ENCODE results near the gene PLOD1. TPM values are rescaled to one million over a fixed set of nuclear protein-coding genes. Genes with fewer than 3 reads are reported as not detected.

PLOD1 gene
- total RNA-seq, 1 donor from 2014 or later, result 204 TPM

DNA sequence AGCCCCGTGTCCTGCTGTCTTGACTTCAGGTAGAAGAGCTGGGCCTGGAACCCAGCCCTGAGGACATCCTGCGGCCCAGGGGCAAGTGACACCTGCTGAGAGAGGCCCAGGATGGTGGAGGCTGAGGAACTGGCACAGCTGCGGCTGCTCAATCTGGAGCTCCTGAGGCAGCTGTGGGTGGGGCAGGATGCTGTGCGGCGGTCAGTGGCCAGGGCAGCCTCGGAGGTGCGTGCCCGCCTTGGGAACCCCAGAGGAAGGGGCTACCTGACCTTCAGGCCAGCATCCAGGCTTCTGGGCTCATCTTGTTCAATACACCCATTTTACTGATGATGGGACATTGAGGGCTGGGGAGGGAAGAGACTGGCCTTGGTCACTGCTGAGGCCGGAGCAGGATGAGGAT is 87.1 kb downstream of the PLOD1 start:
- H3K9me3 Mint-ChIP-seq (ENCODE audit: unreplicated experiment), result no peaks in the 10 kb centered on the region
- H3K4me3 Mint-ChIP-seq (ENCODE audit: unreplicated experiment), result no peak overlapping the region
- H3K36me3 Mint-ChIP-seq (ENCODE audit: unreplicated experiment), result peaks cover 13% of the 10 kb centered on the region
- no peaks in the 10 kb centered on the region for H3K27me3 Mint-ChIP-seq (ENCODE audit: unreplicated experiment)
- no peak overlapping the region for H3K27ac Mint-ChIP-seq (ENCODE audit: unreplicated experiment)
- DNase-seq (ENCODE audit: extremely low spot score, unreplicated experiment), result no peak
- peaks cover 5% of the 10 kb centered on the region for H3K4me1 Mint-ChIP-seq (ENCODE audit: unreplicated experiment)
- TF ChIP-seq CTCF (IDR thresholded peaks at IDR 0.05), result no peak

DNA sequence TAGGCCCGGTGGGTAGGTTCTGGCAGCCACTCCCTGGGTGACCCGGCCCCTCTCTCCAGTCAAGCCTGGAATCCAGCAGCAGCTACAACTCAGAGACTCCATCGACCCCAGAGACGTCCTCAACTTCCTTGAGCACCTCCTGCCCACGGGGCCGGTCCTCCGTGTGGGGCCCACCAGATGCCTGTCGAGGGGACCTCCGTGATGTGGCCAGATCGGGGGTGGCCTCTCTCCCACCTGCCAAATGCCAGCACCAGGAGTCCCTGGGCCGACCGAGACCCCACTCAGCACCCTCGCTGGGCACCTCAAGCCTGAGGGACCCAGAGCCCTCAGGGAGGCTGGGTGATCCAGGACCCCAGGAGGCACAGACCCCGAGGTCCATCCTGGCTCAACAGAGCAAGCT is 87.5 kb downstream of the PLOD1 start:
- H3K27ac Mint-ChIP-seq (ENCODE audit: unreplicated experiment), result no peak overlapping the region
- no peaks in the 10 kb centered on the region for H3K9me3 Mint-ChIP-seq (ENCODE audit: unreplicated experiment)
- DNase-seq (ENCODE audit: extremely low spot score, unreplicated experiment), result no peak
- no peak overlapping the region for H3K4me3 Mint-ChIP-seq (ENCODE audit: unreplicated experiment)
- TF ChIP-seq CTCF (IDR thresholded peaks at IDR 0.05), result no peak
- peaks cover 5% of the 10 kb centered on the region for H3K4me1 Mint-ChIP-seq (ENCODE audit: unreplicated experiment)
- H3K27me3 Mint-ChIP-seq (ENCODE audit: unreplicated experiment), result no peaks in the 10 kb centered on the region
- peaks cover 16% of the 10 kb centered on the region for H3K36me3 Mint-ChIP-seq (ENCODE audit: unreplicated experiment)

Other genes with a start within 250 kb of the PLOD1 start
- 0.10 and 0.21 TPM in 2 replicates for gene DRAXIN, start 243.0 kb upstream of the PLOD1 start, total RNA-seq
- 25.4 and 30.4 TPM in 2 replicates for gene AGTRAP, start 198.6 kb upstream of the PLOD1 start, total RNA-seq
- gene C1orf167, start 172.5 kb upstream of the PLOD1 start, total RNA-seq, result not detected in 2 replicates
- 30.5 and 33.2 TPM in 2 replicates for gene MTHFR, start 128.8 kb upstream of the PLOD1 start, total RNA-seq
- 27.8 and 30.4 TPM in 2 replicates for gene CLCN6, start 128.5 kb upstream of the PLOD1 start, total RNA-seq
- gene NPPA, start 86.9 kb upstream of the PLOD1 start, total RNA-seq, result not detected in 2 replicates
- gene NPPB, start 75.8 kb upstream of the PLOD1 start, total RNA-seq, result not detected in 2 replicates
- 45.1 and 46.9 TPM in 2 replicates for gene KIAA2013, start 8.3 kb upstream of the PLOD1 start, total RNA-seq
- gene MFN2, start 45.7 kb downstream of the PLOD1 start, total RNA-seq, result 64.6 and 69.2 TPM in 2 replicates
- 19.8 and 24.0 TPM in 2 replicates for gene MIIP, start 84.8 kb downstream of the PLOD1 start, total RNA-seq
- gene TNFRSF8, start 128.6 kb downstream of the PLOD1 start, total RNA-seq, result not detected in 2 replicates
- 3.7 and 7.4 TPM in 2 replicates for gene TNFRSF1B, start 232.3 kb downstream of the PLOD1 start, total RNA-seq